H1 (cell line): ENCODE results near the gene PANX1. TPM values are rescaled to one million over a fixed set of nuclear protein-coding genes. Genes with fewer than 3 reads are reported as not detected.

ENCODE experiments used
- CTCF ChIA-PET: fragments of 300-600 bp; sonication (Branson Sonifier 250); formaldehyde crosslinking; loops from one replicate; lab custom pipeline; 2021; ENCODE audit not compliant: partially characterized antibody; lab: Charles Lee
- POLR2A ChIA-PET: fragments of 300-600 bp; sonication (Branson Sonifier 250); formaldehyde crosslinking; loops from one replicate; lab custom pipeline; 2021; ENCODE audit warnings: inconsistent platforms; ENCODE audit not compliant: partially characterized antibody; lab: Charles Lee
- DNase-seq, 2 experiments: peaks; one replicate each; pipeline versions ENCODE4 v3.0.0 to v3.0.0-alpha.2; 2010 to 2022; ENCODE audit warnings: low spot score in 2 of 2, low read depth in 1 of 2, mixed read lengths in 1 of 2
- FAIRE-seq: peaks from 2 replicates; lab custom pipeline; 2011; peaks lifted over from hg19 to GRCh38; lab: Jason Lieb, UNC
- H2AFZ ChIP-seq: 2 replicates; pipeline ENCODE4 v1.8.1; 2012; ENCODE audit warnings: low read length, inconsistent platforms
- H2AK5ac ChIP-seq: 2 replicates; pipeline ENCODE4 v1.6.1; 2013; ENCODE audit warnings: low read depth, low read length
- H2BK120ac ChIP-seq: replicated peaks from 2 replicates; pipeline ENCODE3; 2013; ENCODE audit warnings: low read depth, low read length, inconsistent platforms
- H2BK12ac ChIP-seq: 2 replicates; pipeline ENCODE4 v1.6.1; 2013; ENCODE audit warnings: low read depth, low read length
- H2BK15ac ChIP-seq: 2 replicates; pipeline ENCODE4 v1.6.1; 2013; ENCODE audit warnings: low read length
- H2BK20ac ChIP-seq: 2 replicates; pipeline ENCODE4 v1.6.1; 2013; ENCODE audit warnings: low read length
- H2BK5ac ChIP-seq: 2 replicates; pipeline ENCODE4 v1.6.1; 2013; ENCODE audit warnings: low read depth, low read length
- H3K14ac ChIP-seq: 2 replicates; pipeline ENCODE4 v1.6.1; 2013; ENCODE audit warnings: inconsistent platforms; ENCODE audit not compliant: insufficient read length
- H3K18ac ChIP-seq: 2 replicates; pipeline ENCODE4 v1.6.1; 2013; ENCODE audit warnings: low read length; ENCODE audit errors: extremely low read depth
- H3K23ac ChIP-seq: 2 replicates; pipeline ENCODE4 v1.6.1; 2013; ENCODE audit warnings: inconsistent platforms; ENCODE audit not compliant: insufficient read length
- H3K23me2 ChIP-seq: 2 replicates; pipeline ENCODE4 v1.6.1; 2013; ENCODE audit warnings: low read depth, low read length
- H3K27ac ChIP-seq: 2 replicates; pipeline ENCODE4 v1.6.1; 2011; ENCODE audit warnings: low read depth, low read length, inconsistent platforms
- H3K27me3 ChIP-seq, 4 experiments: replicated peaks in 1 of 4; 1 replicate in 1 of 4; 2 replicates in 3 of 4; pipeline versions ENCODE4 v1.6.1 to v1.8.1; 2011 to 2013; ENCODE audit warnings: low read length in 3 of 4, mild to moderate bottlenecking in 3 of 4, inconsistent platforms in 2 of 4, mixed read lengths in 2 of 4, moderate library complexity in 1 of 4; ENCODE audit not compliant: control insufficient read depth in 3 of 4, insufficient read depth in 3 of 4; ENCODE audit errors: extremely low read depth in 1 of 4
- H3K36me3 ChIP-seq, 4 experiments: 2 replicates each; pipeline versions ENCODE4 v1.6.1 to v1.8.1; 2011 to 2013; ENCODE audit warnings: mild to moderate bottlenecking in 4 of 4, low read length in 3 of 4, moderate library complexity in 2 of 4, control low read depth in 1 of 4, inconsistent platforms in 1 of 4; ENCODE audit not compliant: insufficient read depth in 4 of 4, control insufficient read depth in 2 of 4
- H3K4ac ChIP-seq: replicated peaks from 2 replicates; pipeline ENCODE3; 2013; ENCODE audit warnings: low read length, low read depth, mixed read lengths, inconsistent platforms; ENCODE audit not compliant: insufficient read length
- H3K4me1 ChIP-seq, 4 experiments: replicated peaks in 1 of 4; 1 replicate in 1 of 4; 2 replicates in 3 of 4; pipeline versions ENCODE4 v1.6.1 to v1.8.1; 2011 to 2013; ENCODE audit warnings: low read length in 3 of 4, inconsistent platforms in 2 of 4, mixed read lengths in 1 of 4; ENCODE audit not compliant: insufficient read depth in 4 of 4, control insufficient read depth in 3 of 4
- H3K4me2 ChIP-seq, 2 experiments: 2 replicates each; pipeline versions ENCODE4 v1.6.1 to v1.8.1; 2011 to 2013; ENCODE audit warnings: low read depth in 2 of 2, low read length in 2 of 2, control low read depth in 1 of 2, inconsistent platforms in 1 of 2, mild to moderate bottlenecking in 1 of 2; ENCODE audit not compliant: insufficient read depth in 1 of 2
- H3K4me3 ChIP-seq, 4 experiments: fragments of 200-600, 300-600 bp in 1 of 4; sonication (generic), shearing (Covaris generic), sonication (Bioruptor Twin) in 1 of 4; 2 replicates each; pipeline versions ENCODE4 v1.5.1 to v1.8.1; 2011 to 2016; ENCODE audit warnings: low read length in 4 of 4, low read depth in 3 of 4, control low read depth in 2 of 4, inconsistent platforms in 2 of 4, mild to moderate bottlenecking in 2 of 4, mixed read lengths in 1 of 4, moderate library complexity in 1 of 4; ENCODE audit not compliant: insufficient read depth in 2 of 4; ENCODE audit errors: extremely low read depth in 1 of 4
- H3K56ac ChIP-seq: replicated peaks from 2 replicates; pipeline ENCODE3; 2013; ENCODE audit warnings: low read depth, mild to moderate bottlenecking, mixed read lengths, low read length, inconsistent platforms; ENCODE audit not compliant: insufficient read length
- H3K79me1 ChIP-seq: 2 replicates; pipeline ENCODE4 v1.6.1; 2013; ENCODE audit warnings: low read depth, low read length, control low read depth
- H3K79me2 ChIP-seq, 2 experiments: 2 replicates each; pipeline versions ENCODE4 v1.6.1 to v1.8.1; 2012 to 2013; ENCODE audit warnings: low read length in 2 of 2, mild to moderate bottlenecking in 2 of 2, inconsistent platforms in 1 of 2; ENCODE audit not compliant: insufficient read depth in 2 of 2, control insufficient read depth in 1 of 2
- H3K9ac ChIP-seq, 4 experiments: replicated peaks in 1 of 4; 1 replicate in 1 of 4; 2 replicates in 3 of 4; pipeline versions ENCODE4 v1.6.1 to v1.8.1; 2011 to 2013; ENCODE audit warnings: low read depth in 3 of 4, low read length in 3 of 4, control low read depth in 2 of 4, mild to moderate bottlenecking in 2 of 4, moderate library complexity in 2 of 4, inconsistent platforms in 1 of 4; ENCODE audit errors: extremely low read depth in 1 of 4
- H3K9me3 ChIP-seq, 2 experiments: 2 replicates each; pipeline versions ENCODE4 v1.6.1 to v1.8.1; 2012 to 2013; ENCODE audit warnings: mild to moderate bottlenecking in 2 of 2, moderate library complexity in 2 of 2, control low read depth in 1 of 2, inconsistent platforms in 1 of 2, low read depth in 1 of 2, low read length in 1 of 2, mixed read lengths in 1 of 2; ENCODE audit not compliant: insufficient read depth in 2 of 2
- H4K20me1 ChIP-seq, 2 experiments: replicated peaks in 1 of 2; 2 replicates each; pipeline versions ENCODE3 to v1.8.1; 2011 to 2013; ENCODE audit warnings: inconsistent platforms in 2 of 2, low read length in 2 of 2, mild to moderate bottlenecking in 1 of 2; ENCODE audit not compliant: insufficient read depth in 2 of 2, control insufficient read depth in 1 of 2
- H4K5ac ChIP-seq: 2 replicates; pipeline ENCODE4 v1.6.1; 2013; ENCODE audit warnings: low read length, low read depth, mixed read lengths, inconsistent platforms; ENCODE audit not compliant: insufficient read length
- H4K8ac ChIP-seq: 2 replicates; pipeline ENCODE4 v1.8.0; 2013; ENCODE audit warnings: mild to moderate bottlenecking, moderate library complexity, low read length, inconsistent platforms; ENCODE audit not compliant: insufficient read depth; ENCODE audit errors: extremely low read depth
- H4K91ac ChIP-seq: replicated peaks from 2 replicates; pipeline ENCODE3; 2013; ENCODE audit warnings: low read length, mixed read lengths, inconsistent platforms; ENCODE audit not compliant: insufficient read length
- ASH2L ChIP-seq: fragments of 200-600, 300-600 bp; sonication (generic); IDR thresholded peaks from one replicate; pipeline ENCODE4 v1.7.1; 2017; ENCODE audit warnings: low read length
- CEBPB ChIP-seq: IDR thresholded peaks from 2 replicates; pipeline ENCODE4 v1.6.1; 2012; ENCODE audit warnings: low read depth, low read length
- CTBP2 ChIP-seq: IDR thresholded peaks from 2 replicates; pipeline ENCODE4 v1.7.0; 2011; ENCODE audit warnings: borderline replicate concordance, mild to moderate bottlenecking, moderate library complexity, mixed read lengths, low read length; ENCODE audit not compliant: insufficient read depth, insufficient read length
- CTCF ChIP-seq, 3 experiments: IDR thresholded peaks; 1 replicate in 2 of 3; 2 replicates in 1 of 3; pipeline versions ENCODE4 v1.5.1 to v1.6.1; 2011; ENCODE audit warnings: low read length in 3 of 3, mild to moderate bottlenecking in 3 of 3, inconsistent platforms in 2 of 3, low read depth in 1 of 3, moderate library complexity in 1 of 3; ENCODE audit not compliant: insufficient read depth in 1 of 3; ENCODE audit errors: control extremely low read depth in 1 of 3
- JUND ChIP-seq: IDR thresholded peaks from 2 replicates; pipeline ENCODE4 v1.6.1; 2011; ENCODE audit warnings: mild to moderate bottlenecking, improper control_type of control experiment, low read length
- NRF1 ChIP-seq: IDR thresholded peaks from 2 replicates; pipeline ENCODE4 v1.6.1; 2011; ENCODE audit warnings: mild to moderate bottlenecking, low read depth, low read length, improper control_type of control experiment
- RBBP5 ChIP-seq: IDR thresholded peaks from 2 replicates; pipeline ENCODE4 v1.7.1; 2012; ENCODE audit warnings: low read depth, mild to moderate bottlenecking, inconsistent platforms, low read length, moderate library complexity, borderline replicate concordance
- SIRT6 ChIP-seq: IDR thresholded peaks from one replicate; pipeline ENCODE4 v1.7.1; 2012; ENCODE audit warnings: low read length, inconsistent platforms
- SRF ChIP-seq: IDR thresholded peaks from 2 replicates; pipeline ENCODE4 v1.6.1; 2011; ENCODE audit warnings: mild to moderate bottlenecking, low read depth, low read length, moderate library complexity
- TAF7 ChIP-seq: optimal IDR thresholded peaks from 2 replicates; pipeline ENCODE3; 2011; ENCODE audit warnings: low read depth, mild to moderate bottlenecking, inconsistent platforms, low read length, moderate library complexity, borderline replicate concordance
- WGBS, 2 experiments: shearing (Covaris generic) in 1 of 2; methylation state at CpG; one replicate each; pipeline versions ENCODE4 v1.1.6 to v1.1.7; 2013 to 2015; ENCODE audit warnings: low lambda C conversion rate in 2 of 2, mixed read lengths in 2 of 2, inconsistent platforms in 1 of 2, low coverage in 1 of 2, missing lambda C conversion rate in 1 of 2; ENCODE audit not compliant: insufficient replicate concordance in 2 of 2, insufficient coverage in 1 of 2, insufficient read length in 1 of 2; ENCODE audit errors: extremely low coverage in 1 of 2, missing lambda C conversion rate in 1 of 2; 5-methylcytosine and 5-hydroxymethylcytosine counted together
- polyA plus RNA-seq, 7 experiments: library from polyadenylated mRNA; depleted of rRNA in 3 of 7; stranded (reverse) in 5 of 7; unstranded in 2 of 7; fragments of >200 nt in 5 of 7; fragments of 200-250 nt in 2 of 7; gene quantifications; 1 replicate in 5 of 7; 2 replicates in 1 of 7; 4 replicates in 1 of 7; pipeline versions ENCODE4 v1.2.1 to v1.2.3, GENCODE V29; 2011 to 2013; ENCODE audit warnings: missing spikeins in 2 of 7, mixed read lengths in 2 of 7
- total RNA-seq: library from RNA; stranded (reverse); fragmentation: NEBNext Ultra II Directional; extraction: Animal tissue kit (Norgen Biotek cat#: 25700); gene quantifications from 2 replicates; pipeline ENCODE4 v1.2.1, GENCODE V29; 2021
- TF ChIP-seq, protein P1 (sequence below): IDR thresholded peaks from 2 replicates; pipeline ENCODE4 v1.6.1; 2012; ENCODE audit warnings: inconsistent platforms

PANX1 gene
- total and polyA plus RNA-seq, 2 of the 8 experiments (the other 6 are each of a cell fraction or from before 2014, with no cell fraction given) = 15.9 to 35.2 TPM

GRCh38 chr11:94153320-94153719 is 24.7 kb downstream of the PANX1 start:
- H3K4me1 ChIP-seq = peaks cover 7 to 21% (median 15%) of the 10 kb centered on the region in 4 experiments
- WGBS, 2 experiments = 87% methylated on average over 3 of the region's 3 CpGs; no CpG with 5 or more reads in 1 of the 2 experiments
- FAIRE-seq = no peak
- TF ChIP-seq JUND (no peak), CTCF (IDR thresholded peaks at IDR 0.05; ENCODE audit: control extremely low read depth in 1 of 3, insufficient read depth in 1 of 3, low read depth in 1 of 3, low read length in 3 of 3) (no peak), CTBP2 (no peak), ASH2L (no peak), CEBPB (no peak), RBBP5 (no peak), NRF1 (no peak), TAF7 (no peak), SRF (no peak), SIRT6 (no peak)
- TF ChIP-seq, protein P1, sequence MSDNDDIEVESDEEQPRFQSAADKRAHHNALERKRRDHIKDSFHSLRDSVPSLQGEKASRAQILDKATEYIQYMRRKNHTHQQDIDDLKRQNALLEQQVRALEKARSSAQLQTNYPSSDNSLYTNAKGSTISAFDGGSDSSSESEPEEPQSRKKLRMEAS = no peak

More at GRCh38 chr11:94153320-94153719, 24.7 kb downstream of the PANX1 start:
- Histone ChIP-seq H2BK5ac (no peak overlapping the region), H3K27ac (no peak overlapping the region), H3K79me2 (peaks cover 43 to 86% of the 10 kb centered on the region in 2 experiments), H3K36me3 (peaks cover 0 to 26% (median 10%) of the 10 kb centered on the region in 4 experiments; a peak in 5 of 8 replicates), H3K23ac (no peak overlapping the region), H2AFZ (no peak overlapping the region), H3K14ac (no peak overlapping the region), H2BK20ac (no peak overlapping the region), H2BK12ac (no peak overlapping the region), H3K9me3 (0 out of 4 replicates have a peak, but pooled peaks cover 0 to 4% of the 10 kb centered on the region in 2 experiments), H2BK15ac (no peak overlapping the region), H3K79me1 (peaks cover 20% of the 10 kb centered on the region), H4K91ac (no peak overlapping the region), H3K4me2 (no peak overlapping the region), H4K20me1 (peaks cover 33 to 39% of the 10 kb centered on the region in 2 experiments), H3K56ac (no peak overlapping the region), H3K18ac (no peak overlapping the region), H3K23me2 (no peaks in the 10 kb centered on the region), H3K4me3 (no peak overlapping the region), H3K4ac (no peak overlapping the region), H4K5ac (no peak overlapping the region), H3K27me3 (no peaks in the 10 kb centered on the region), H3K9ac (no peak overlapping the region), H4K8ac (no peak overlapping the region), H2AK5ac (no peak overlapping the region), H2BK120ac (no peak overlapping the region)
- ChIA-PET CTCF (interaction anchor here (0.9 to 3.1 kb wide), 4 partner anchors 16 to 152 kb away, joined by 3 to 12 read pairs (median 8); no protein-coding TSS in a partner anchor), POLR2A (interaction anchor here (1.3 to 4.6 kb wide), 2 partner anchors 11 to 24 kb away, joined by 3 to 17 read pairs; partner anchors contain the start of gene PANX1)
- DNase-seq = no peak
